HG03575 (cell line): ENCODE data around the gene CALM3.
"Not testable (repeated sequence)": the region's sequence is repeated elsewhere in the genome, so short reads cannot be mapped to it uniquely, and the experiment has no call there.

Experiments used
- ATAC-seq: cut with Tn5 transposase; IDR thresholded peaks from one replicate; pipeline ENCODE4 v1.9.1; 2021; ENCODE audit not compliant: unreplicated experiment, insufficient number of reproducible peaks, low FRiP score; ENCODE audit errors: extremely low read depth

Gene CALM3

DNA sequence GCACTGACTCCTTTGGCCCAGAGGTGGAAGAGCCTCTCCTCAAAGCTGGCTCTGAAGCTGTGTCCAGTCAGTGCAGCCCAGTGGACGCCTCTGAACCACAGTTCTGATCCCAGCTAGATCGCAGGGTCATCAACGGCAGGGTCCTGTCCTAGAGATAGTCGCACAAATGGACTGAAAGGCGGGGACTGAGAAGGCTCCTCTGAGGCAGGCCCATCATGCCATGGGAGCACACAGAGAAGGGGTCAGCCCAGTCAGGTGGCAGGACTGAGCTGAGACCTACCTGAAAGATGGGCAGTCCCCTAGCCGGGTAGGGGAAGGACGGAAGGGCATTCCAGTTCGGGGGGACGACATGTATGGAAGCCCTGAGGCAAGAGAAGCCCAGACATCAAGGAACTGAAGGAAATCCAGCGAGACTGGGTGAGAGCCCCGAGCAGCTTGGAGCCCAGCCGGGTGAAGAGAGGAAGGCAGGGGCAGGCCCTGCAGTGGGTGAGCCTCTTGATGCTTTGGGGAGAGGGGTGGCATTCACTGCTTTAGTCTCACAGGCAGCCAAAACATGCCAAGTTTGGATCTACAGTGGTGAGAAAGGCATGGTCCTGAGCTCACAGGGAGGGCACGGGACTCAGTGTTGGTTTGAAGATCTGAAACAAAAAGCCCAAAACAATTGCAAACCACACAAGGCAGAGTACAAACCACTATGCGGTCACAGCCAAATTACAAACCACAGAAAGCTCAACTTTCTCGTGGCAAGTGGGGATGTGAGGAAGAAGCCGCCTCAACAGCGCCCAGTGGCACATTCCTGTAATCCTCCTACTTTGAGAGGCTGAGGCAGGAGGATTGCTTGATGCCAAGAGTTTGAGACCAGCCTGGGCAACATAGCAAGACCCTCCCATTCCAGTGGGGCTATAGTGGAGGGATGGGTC is 10.0 kb downstream of the CALM3 start:
- ATAC-seq, result no peak

- no peak for ATAC-seq
These were observed 10.6 kb downstream of the CALM3 start for GRCh38 chr19:46611776-46612175.

GRCh38 chr19:46613525-46613924 is 12.4 kb downstream of the CALM3 start:
- ATAC-seq, result no peak

GRCh38 chr19:46614114-46614722 is 13.1 kb downstream of the CALM3 start:
- ATAC-seq, result no peak

DNA sequence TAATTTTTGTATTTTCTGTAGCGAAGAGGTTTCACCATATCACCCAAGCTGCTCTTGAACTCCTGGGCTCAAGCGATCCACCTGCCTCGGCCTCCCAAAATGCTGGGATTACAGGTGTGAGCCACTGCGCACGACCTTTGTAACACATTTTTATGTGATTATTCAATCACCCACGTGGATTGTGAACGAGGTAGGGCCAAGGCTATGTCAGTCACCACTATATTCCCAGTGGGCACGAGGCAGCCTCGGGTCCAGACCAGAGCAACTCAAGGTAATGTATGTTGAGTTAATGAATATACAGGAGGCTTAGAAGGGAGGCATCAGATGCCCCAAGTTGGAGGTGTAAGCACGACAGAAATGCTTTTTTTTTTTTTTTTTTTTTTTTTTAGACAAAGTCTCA is 14.8 kb downstream of the CALM3 start:
- no peak for ATAC-seq

- ATAC-seq, result no peak
These were observed 15.6 kb downstream of the CALM3 start for GRCh38 chr19:46616631-46617322.

DNA sequence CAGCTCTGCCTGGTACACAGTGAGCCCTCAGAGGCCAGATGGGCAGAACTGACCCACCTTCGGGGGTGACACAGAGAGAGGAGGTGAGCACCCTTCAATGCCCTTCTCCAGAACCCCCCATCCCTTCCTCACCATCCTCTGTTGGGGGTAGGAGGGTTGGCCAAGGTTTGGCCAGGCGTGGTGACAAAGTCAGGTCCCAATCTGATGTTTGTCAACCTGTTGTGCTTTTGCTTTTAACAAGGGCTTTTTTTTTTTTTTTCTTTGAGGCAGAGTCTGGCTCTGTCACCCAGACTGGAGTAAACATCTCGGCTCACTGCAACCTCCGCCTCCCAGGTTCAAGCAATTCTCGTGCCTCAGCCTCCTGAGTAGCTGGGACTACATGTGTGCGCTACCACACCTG is 16.5 kb downstream of the CALM3 start:
- no peak for ATAC-seq

GRCh38 chr19:46618670-46619231 is 17.6 kb downstream of the CALM3 start:
- no peak for ATAC-seq

GRCh38 chr19:46620267-46620666 is 19.1 kb downstream of the CALM3 start:
- ATAC-seq, result no peak

DNA sequence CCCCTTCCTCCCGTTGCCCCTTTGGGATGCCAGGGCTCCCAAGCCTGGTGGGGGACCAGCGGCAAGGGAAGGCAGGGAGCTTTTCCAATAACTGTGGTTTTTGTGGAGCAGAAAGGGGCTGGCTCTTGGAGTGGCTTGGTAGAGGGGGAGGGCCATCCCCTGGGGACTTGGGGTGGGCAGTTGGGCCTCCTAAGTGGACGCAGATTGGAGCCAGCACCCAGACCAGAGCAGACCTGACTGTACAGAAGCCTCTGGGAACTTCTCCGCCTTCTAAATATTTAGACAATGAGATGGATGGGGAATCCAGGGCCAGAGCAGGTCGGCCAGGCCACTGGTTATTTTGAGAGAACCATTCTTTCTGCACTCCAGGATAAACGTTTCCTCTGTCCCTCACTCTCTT is 19.6 kb downstream of the CALM3 start:
- no peak for ATAC-seq

DNA sequence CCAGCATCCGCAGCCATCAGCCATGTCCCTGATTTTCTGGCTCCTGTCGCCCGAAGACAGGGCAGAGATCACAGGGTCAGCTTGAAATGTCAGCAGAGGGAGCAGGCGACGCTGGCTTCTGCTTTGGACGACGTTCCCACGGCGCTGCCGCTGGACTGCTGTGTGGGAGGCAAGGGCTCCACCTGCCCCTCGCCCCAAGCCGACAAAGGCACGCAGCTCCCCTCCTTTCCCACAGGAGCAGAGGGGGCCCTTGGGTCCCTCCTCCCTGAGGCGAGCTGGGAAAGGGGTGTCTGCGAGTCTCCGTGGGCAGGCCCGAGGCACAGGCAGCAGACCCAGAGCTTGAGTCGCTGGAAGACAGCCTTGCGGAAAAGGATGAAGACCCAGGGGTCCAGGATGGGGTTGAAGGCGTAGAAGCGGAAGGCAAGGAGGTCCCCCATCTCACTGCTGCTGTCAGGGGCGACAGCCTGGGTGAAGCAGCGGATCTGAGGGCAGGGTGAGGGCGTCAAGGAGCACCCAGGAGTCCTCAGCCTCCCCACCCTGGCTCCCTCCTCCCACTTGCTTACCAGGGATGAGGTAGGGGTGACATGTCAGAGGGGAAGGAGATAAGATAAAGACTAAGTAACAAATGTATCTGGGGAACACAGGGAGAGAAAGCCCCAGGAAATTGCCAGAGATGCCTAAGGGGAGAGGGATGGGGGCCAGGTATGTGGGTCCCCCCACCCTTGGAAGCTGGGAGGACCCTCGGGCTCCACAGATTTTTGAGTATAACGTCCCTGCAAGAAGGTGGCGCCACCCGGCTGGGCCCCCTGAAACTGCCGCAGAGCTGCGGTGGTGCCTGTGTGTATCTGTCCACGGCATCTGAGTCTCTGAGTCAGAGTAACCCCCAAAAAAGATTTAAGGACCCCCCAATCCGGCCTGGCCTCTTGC is 20.3 kb downstream of the CALM3 start:
- ATAC-seq, result no peak

- ATAC-seq, result no peak
These were observed 21.0 kb downstream of the CALM3 start for GRCh38 chr19:46622118-46622446.

DNA sequence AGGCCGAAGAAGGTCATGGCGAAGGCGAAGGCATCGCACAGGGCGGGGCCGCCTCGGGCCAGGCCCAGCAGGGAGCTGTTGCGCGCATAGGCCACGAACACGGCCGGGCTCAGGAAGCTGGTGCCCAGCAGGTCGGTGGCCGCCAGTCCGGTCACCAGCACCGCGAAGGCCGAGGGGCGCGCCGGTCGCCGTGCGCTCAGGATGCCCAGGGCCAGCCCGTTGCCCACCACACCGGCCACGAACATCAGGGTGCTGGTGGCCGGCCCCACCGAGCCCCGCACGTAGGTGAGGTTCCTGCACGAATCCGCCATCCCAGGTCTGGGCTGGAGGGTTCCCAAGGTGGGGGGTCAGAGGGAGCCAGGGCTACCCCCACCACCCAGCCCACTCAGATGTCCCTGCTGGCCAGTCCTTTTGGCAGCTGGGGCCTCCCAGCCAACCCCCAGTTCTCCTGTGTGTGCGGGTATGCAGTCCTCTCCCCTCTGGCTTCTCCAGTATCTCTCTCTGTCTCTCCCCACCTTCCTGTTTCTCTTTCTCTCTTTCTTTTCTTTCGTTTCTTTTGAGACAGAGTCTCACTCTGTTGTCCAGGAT is 22.9 kb downstream of the CALM3 start:
- ATAC-seq, result no peak

- no peak for ATAC-seq
These were observed 24.0 kb downstream of the CALM3 start, which contains the start of gene PTGIR for GRCh38 chr19:46624958-46625661. Gene PTGIR, minus strand, starts transcription at chr19:46625089. Its CDS starts 864 bp downstream, at chr19:46624225.

DNA sequence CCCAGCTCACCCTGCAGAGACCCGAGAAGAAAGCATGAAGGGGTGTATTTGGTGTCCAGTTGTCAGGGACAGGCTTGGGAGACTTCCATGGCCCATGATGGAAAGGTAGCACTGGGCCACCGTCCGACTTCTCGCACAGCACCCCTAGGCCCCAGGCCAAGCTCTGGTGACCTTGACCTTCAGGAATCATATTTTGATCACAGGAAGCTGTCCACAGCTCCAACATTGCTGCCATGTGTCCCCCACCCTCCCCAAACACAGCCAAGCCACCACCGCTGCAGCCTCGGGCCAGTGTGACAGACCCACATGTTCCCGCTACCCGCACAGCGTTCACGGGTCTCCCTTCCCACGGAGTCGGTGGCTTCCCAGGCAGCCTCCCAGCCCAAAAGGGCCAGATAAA is 24.6 kb downstream of the CALM3 start:
- no peak for ATAC-seq

GRCh38 chr19:46626446-46626845 is 25.3 kb downstream of the CALM3 start:
- ATAC-seq, result no peak

DNA sequence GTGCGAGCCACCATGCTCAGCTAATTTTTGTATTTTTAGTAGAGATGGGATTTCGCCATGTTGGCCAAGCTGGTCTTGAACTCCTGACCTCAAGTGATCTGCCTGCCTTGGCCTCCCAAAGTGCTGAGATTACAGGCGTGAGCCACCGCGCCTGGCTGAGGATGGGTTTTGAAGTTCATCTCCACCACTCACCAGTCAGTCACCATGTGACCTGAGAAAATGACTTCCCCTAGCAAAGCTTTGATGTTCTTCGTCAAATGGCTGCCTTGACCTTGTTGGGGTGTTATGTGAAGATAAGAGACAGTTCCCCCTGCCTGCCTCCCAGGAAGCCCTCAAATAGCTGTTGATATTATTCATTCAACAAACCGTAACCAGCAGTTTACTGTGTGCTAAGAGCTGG is 27.8 kb downstream of the CALM3 start:
- ATAC-seq, result not testable (repeated sequence)

GRCh38 chr19:46629546-46630025 is 28.5 kb downstream of the CALM3 start:
- no peak for ATAC-seq
